Fibroblast of lung (primary cell): ENCODE results near the gene NMNAT3.

Source experiments
- EZH2 ChIP-seq: IDR thresholded peaks from 2 replicates; pipeline ENCODE4 v1.5.1; 2012; ENCODE audit warnings: low read length, control low read depth, mild to moderate bottlenecking; ENCODE audit errors: missing control alignments
- TF ChIP-seq, protein P1 (sequence below), 2 donors: IDR thresholded peaks in 1 of 2; conservative IDR thresholded peaks in 1 of 2; 1 replicate in 1 of 2; 2 replicates in 1 of 2; pipeline ENCODE4 v1.5.1; 2011 to 2012; ENCODE audit warnings: low read length in 2 of 2, control low read depth in 1 of 2, inconsistent platforms in 1 of 2, low read depth in 1 of 2, mild to moderate bottlenecking in 1 of 2

DNA sequence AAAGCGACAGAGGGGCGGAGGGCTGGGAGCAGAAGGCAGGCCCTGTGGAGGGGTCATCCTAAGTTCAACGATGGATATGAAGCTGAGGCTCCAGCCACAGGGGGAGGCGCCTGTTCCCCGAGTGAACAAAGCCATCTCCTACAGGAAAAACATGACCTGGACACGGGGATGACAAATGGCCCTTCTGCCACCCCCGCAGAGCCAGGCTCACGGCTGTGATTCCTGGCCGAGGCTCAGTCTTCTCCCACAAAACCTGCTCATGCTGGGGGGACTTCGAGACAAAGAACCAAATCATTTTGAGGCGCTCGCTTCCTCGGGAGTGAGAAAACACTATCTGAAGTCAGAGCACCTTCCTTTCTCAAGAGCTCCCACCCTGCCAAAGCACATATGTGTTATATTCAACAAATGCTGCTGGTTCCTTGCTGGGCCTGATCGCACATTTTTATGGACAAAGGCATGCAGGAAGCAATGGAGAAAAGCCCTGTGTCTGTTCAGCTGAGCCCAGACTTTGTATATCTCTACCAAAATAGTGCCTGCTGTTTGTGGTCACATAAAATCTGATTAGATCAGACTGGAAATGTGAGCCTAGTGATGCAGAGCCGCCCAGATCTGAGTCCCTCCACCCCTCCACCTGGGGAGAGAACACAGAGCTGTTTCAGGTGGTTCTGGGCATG is 143.9 kb downstream of the NMNAT3 start:
- TF ChIP-seq, protein P1, sequence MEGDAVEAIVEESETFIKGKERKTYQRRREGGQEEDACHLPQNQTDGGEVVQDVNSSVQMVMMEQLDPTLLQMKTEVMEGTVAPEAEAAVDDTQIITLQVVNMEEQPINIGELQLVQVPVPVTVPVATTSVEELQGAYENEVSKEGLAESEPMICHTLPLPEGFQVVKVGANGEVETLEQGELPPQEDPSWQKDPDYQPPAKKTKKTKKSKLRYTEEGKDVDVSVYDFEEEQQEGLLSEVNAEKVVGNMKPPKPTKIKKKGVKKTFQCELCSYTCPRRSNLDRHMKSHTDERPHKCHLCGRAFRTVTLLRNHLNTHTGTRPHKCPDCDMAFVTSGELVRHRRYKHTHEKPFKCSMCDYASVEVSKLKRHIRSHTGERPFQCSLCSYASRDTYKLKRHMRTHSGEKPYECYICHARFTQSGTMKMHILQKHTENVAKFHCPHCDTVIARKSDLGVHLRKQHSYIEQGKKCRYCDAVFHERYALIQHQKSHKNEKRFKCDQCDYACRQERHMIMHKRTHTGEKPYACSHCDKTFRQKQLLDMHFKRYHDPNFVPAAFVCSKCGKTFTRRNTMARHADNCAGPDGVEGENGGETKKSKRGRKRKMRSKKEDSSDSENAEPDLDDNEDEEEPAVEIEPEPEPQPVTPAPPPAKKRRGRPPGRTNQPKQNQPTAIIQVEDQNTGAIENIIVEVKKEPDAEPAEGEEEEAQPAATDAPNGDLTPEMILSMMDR (conservative IDR thresholded peaks at IDR 0.05 in 1 of 2, IDR thresholded peaks at IDR 0.05 in 1 of 2; ENCODE audit: low read depth in 1 of 2, low read length in 2 of 2): no peak
- no peak for TF ChIP-seq EZH2
